HG03139 (cell line): ENCODE results near the gene SPON1.
"Not testable (repeated sequence)": the region's sequence is repeated elsewhere in the genome, so short reads cannot be mapped to it uniquely, and the experiment has no call there.

Experiments used
- ATAC-seq: cut with Tn5 transposase; IDR thresholded peaks from one replicate; pipeline ENCODE4 v1.9.1; 2021; ENCODE audit not compliant: unreplicated experiment

SPON1 gene

GRCh38 chr11:13974631-13975030, 12.1 kb downstream of the SPON1 start:
- no peak for ATAC-seq

- ATAC-seq: no peak
Measured at GRCh38 chr11:13983081-13983751, 20.7 kb downstream of the SPON1 start.

GRCh38 chr11:13984616-13985450, 22.3 kb downstream of the SPON1 start:
- ATAC-seq: no peak

GRCh38 chr11:13986695-13987094, 24.2 kb downstream of the SPON1 start:
- ATAC-seq: not testable (repeated sequence)

GRCh38 chr11:13992158-13992856, 29.8 kb downstream of the SPON1 start:
- not testable (repeated sequence) for ATAC-seq

GRCh38 chr11:13993096-13993765, 30.7 kb downstream of the SPON1 start:
- no peak for ATAC-seq

GRCh38 chr11:13997881-13998280, 35.4 kb downstream of the SPON1 start:
- no peak for ATAC-seq

- ATAC-seq: no peak
Measured at GRCh38 chr11:13999704-14000103, 37.2 kb downstream of the SPON1 start.

GRCh38 chr11:14001597-14001996, 39.1 kb downstream of the SPON1 start:
- ATAC-seq: no peak

- no peak for ATAC-seq
Measured at GRCh38 chr11:14007566-14007965, 45.0 kb downstream of the SPON1 start.

GRCh38 chr11:14010665-14011064, 48.1 kb downstream of the SPON1 start:
- ATAC-seq: no peak

- no peak for ATAC-seq
Measured at GRCh38 chr11:14012846-14013245, 50.3 kb downstream of the SPON1 start.

GRCh38 chr11:14015711-14016110, 53.2 kb downstream of the SPON1 start:
- ATAC-seq: no peak

GRCh38 chr11:14018441-14018840, 55.9 kb downstream of the SPON1 start:
- no peak for ATAC-seq

GRCh38 chr11:14021738-14022137, 59.2 kb downstream of the SPON1 start:
- ATAC-seq: no peak

- no peak for ATAC-seq
Measured at GRCh38 chr11:14022251-14022650, 59.7 kb downstream of the SPON1 start.

- no peak for ATAC-seq
Measured at GRCh38 chr11:14022821-14023220, 60.3 kb downstream of the SPON1 start.

GRCh38 chr11:14026961-14027360, 64.4 kb downstream of the SPON1 start:
- no peak for ATAC-seq

- no peak for ATAC-seq
Measured at GRCh38 chr11:14027525-14027924, 65.0 kb downstream of the SPON1 start.

- no peak for ATAC-seq
Measured at GRCh38 chr11:14029440-14029839, 66.9 kb downstream of the SPON1 start.
